Right lobe of liver (tissue), 6 donors: ENCODE results near the gene GPATCH11. TPM values are rescaled to one million over a fixed set of nuclear protein-coding genes. Genes with fewer than 3 reads are reported as not detected.

Source experiments
- ATAC-seq, 4 donors: fragments of 200-7000 bp; cut with Tn5 transposase; one replicate each; pipeline ENCODE4 v1.9.1; 2020; ENCODE audit warnings: mild to moderate bottlenecking in 4 of 4, moderate library complexity in 4 of 4
- DNase-seq, 3 donors: peaks; one replicate each; pipeline ENCODE4 v3.0.0-alpha.2; 2020
- H3K27ac ChIP-seq, 3 donors: fragments of 200-600 bp; one replicate each; pipeline ENCODE4 v1.8.0; 2022
- H3K27me3 ChIP-seq, 2 donors: fragments of 200-600 bp; one replicate each; pipeline ENCODE4 v1.8.0; 2022
- H3K36me3 ChIP-seq, 4 donors: fragments of 200-600 bp; sonication (generic) in 1 of 4; one replicate each; pipeline versions ENCODE4 v1.5.1 to v1.8.0; 2017 to 2022; ENCODE audit warnings: control low read depth in 1 of 4
- H3K4me1 ChIP-seq, 4 donors: fragments of 200-600 bp; sonication (generic) in 1 of 4; one replicate each; pipeline versions ENCODE4 v1.5.1 to v1.8.0; 2017 to 2022; ENCODE audit warnings: control low read depth in 1 of 4
- H3K4me3 ChIP-seq, 3 donors: fragments of 200-600 bp; one replicate each; pipeline ENCODE4 v1.8.0; 2022
- H3K9me3 ChIP-seq, 4 donors: fragments of 200-600 bp; sonication (generic) in 1 of 4; one replicate each; pipeline versions ENCODE4 v1.5.1 to v1.8.0; 2017 to 2022; ENCODE audit warnings: control low read depth in 1 of 4
- POLR2A ChIP-seq: fragments of 450-650 bp; IDR thresholded peaks from one replicate; pipeline ENCODE4 v1.6.1; 2017; ENCODE audit warnings: antibody characterized with exemption, mild to moderate bottlenecking
- WGBS: methylation state at CpG from one replicate; pipeline ENCODE4 v1.1.6; 2018; ENCODE audit warnings: low coverage, low lambda C conversion rate; ENCODE audit not compliant: insufficient coverage; ENCODE audit errors: missing lambda C conversion rate; 5-methylcytosine and 5-hydroxymethylcytosine counted together
- intact Hi-C, 2 donors: fragments of 100-400 bp; cut with DNase I; formaldehyde crosslinking; loops; one replicate each; pipeline versions ENCODE4 v1.11.2 to v1.14.1; 2022
- total RNA-seq, 6 experiments: library from RNA; depleted of rRNA in 2 of 6; stranded (reverse); fragments of >200 nt in 2 of 6; fragmentation: NEBNext Ultra II Directional in 3 of 6; extraction: Animal tissue kit (Norgen Biotek cat#: 25700) in 3 of 6; gene quantifications; one replicate each; pipeline versions ENCODE4 v1.1.0 to v1.2.4, GENCODE V29; 2016 to 2023
- TF ChIP-seq, protein P1 (sequence below), 4 donors: fragments of 200-600 bp in 3 of 4; fragments of 450-650 bp in 1 of 4; IDR thresholded peaks; one replicate each; pipeline versions ENCODE4 v1.5.1 to v1.8.0; 2016 to 2022; ENCODE audit warnings: antibody characterized with exemption in 4 of 4, mild to moderate bottlenecking in 2 of 4
- donor health status: DM: no; HTN: yes; CAD: no.
- donor health status: DM: no; HTN: no; CAD: no.
- donor health status: DM: no; HTN: no; CAD: no.
- donor health status: DM: no; HTN: yes; CAD: no.
- donor health status: DM: no; HTN: yes; CAD: no.

The GPATCH11 gene
- total RNA-seq, 6 experiments from 2014 or later: 2.5 to 4.2 (median 3.4) TPM

GRCh38 chr2:37143974-37144373 lies 59.7 kb downstream of the GPATCH11 start:
- DNase-seq (no peak), ATAC-seq (no peak)
- 88% methylated on average over 1 of the region's 1 CpG for WGBS
- Histone ChIP-seq H3K4me1 (no peaks in the 10 kb centered on the region), H3K4me3 (no peak overlapping the region), H3K27ac (no peak overlapping the region), H3K27me3 (no peaks in the 10 kb centered on the region), H3K9me3 (no peaks in the 10 kb centered on the region), H3K36me3 (peaks cover 0 to 53% (median 18%) of the 10 kb centered on the region in 4 donors)
- TF ChIP-seq, protein P1, sequence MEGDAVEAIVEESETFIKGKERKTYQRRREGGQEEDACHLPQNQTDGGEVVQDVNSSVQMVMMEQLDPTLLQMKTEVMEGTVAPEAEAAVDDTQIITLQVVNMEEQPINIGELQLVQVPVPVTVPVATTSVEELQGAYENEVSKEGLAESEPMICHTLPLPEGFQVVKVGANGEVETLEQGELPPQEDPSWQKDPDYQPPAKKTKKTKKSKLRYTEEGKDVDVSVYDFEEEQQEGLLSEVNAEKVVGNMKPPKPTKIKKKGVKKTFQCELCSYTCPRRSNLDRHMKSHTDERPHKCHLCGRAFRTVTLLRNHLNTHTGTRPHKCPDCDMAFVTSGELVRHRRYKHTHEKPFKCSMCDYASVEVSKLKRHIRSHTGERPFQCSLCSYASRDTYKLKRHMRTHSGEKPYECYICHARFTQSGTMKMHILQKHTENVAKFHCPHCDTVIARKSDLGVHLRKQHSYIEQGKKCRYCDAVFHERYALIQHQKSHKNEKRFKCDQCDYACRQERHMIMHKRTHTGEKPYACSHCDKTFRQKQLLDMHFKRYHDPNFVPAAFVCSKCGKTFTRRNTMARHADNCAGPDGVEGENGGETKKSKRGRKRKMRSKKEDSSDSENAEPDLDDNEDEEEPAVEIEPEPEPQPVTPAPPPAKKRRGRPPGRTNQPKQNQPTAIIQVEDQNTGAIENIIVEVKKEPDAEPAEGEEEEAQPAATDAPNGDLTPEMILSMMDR (IDR thresholded peaks at IDR 0.05): no peak
- intact Hi-C loops: no loop called here

GRCh38 chr2:37146062-37146461 lies 61.7 kb downstream of the GPATCH11 start:
- no peaks in the 10 kb centered on the region for H3K9me3 ChIP-seq
- 100% methylated on average over 2 of the region's 2 CpGs for WGBS
- peaks cover 0 to 40% (median 14%) of the 10 kb centered on the region in 4 donors for H3K36me3 ChIP-seq
- H3K27ac ChIP-seq: no peak overlapping the region
- no peak overlapping the region for H3K4me3 ChIP-seq
- ATAC-seq (no peak), DNase-seq (no peak)
- intact Hi-C loops: no loop called here
- peaks cover 0 to 6% (median 3%) of the 10 kb centered on the region in 4 donors for H3K4me1 ChIP-seq
- no peak for TF ChIP-seq POLR2A
- TF ChIP-seq, protein P1 (IDR thresholded peaks at IDR 0.05): no peak
- H3K27me3 ChIP-seq: no peaks in the 10 kb centered on the region

DNA sequence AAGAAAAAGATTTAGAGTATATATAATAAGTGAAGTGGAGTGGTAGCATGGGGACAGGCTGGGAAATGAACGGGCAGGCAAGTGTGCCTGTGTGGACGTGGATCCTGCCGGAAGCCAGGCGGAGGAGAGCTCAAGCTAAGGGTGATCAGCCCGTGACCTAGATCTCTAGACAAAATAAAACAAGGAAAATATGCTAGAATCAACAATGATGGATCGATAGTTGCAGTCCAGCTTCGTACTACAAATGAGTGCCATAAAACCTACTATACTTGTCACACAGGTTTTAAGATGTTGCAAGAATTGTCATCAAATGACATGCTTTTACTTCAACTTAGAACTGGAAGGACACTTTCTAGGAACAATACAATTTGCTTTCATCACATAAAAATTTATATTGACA lies 64.0 kb downstream of the GPATCH11 start:
- Histone ChIP-seq H3K27me3 (no peaks in the 10 kb centered on the region), H3K36me3 (peaks cover 0 to 38% (median 11%) of the 10 kb centered on the region in 4 donors), H3K9me3 (no peaks in the 10 kb centered on the region), H3K27ac (no peak overlapping the region), H3K4me3 (no peak overlapping the region), H3K4me1 (peaks cover 0 to 6% (median 3%) of the 10 kb centered on the region in 4 donors)
- ATAC-seq (peak; percentile 85 to 94 (median 88)), DNase-seq (peak in 2 of 3 donors; percentile 39 to 51)
- WGBS: 19% methylated on average over 7 of the region's 7 CpGs
- intact Hi-C loops: no loop called here
- TF ChIP-seq, protein P1 (IDR thresholded peaks at IDR 0.05): no peak
- TF ChIP-seq POLR2A: no peak

Other genes starting within 250 kb of the GPATCH11 start
- 10 to 100 TPM in 2 of 6 experiments, 1 to 10 TPM in 4; 6.2 to 10.6 (median 8.2) TPM for gene STRN, start 118.0 kb upstream of the GPATCH11 start, total RNA-seq
- gene HEATR5B, start 146 bp upstream of the GPATCH11 start, total RNA-seq: 10 to 100 TPM in 3 of 6 experiments, 1 to 10 TPM in 3; 7.7 to 11.7 (median 9.2) TPM
- 10 to 100 TPM; 10.2 to 19.0 (median 13.3) TPM for gene EIF2AK2, start 72.5 kb downstream of the GPATCH11 start, total RNA-seq
- not detected for gene SULT6B1, start 104.2 kb downstream of the GPATCH11 start, total RNA-seq
- 10 to 100 TPM; 10.7 to 26.6 (median 18.1) TPM for gene CEBPZOS, start 112.0 kb downstream of the GPATCH11 start, total RNA-seq
- 10 to 100 TPM; 13.3 to 29.3 (median 20.0) TPM for gene CEBPZ, start 147.1 kb downstream of the GPATCH11 start, total RNA-seq
- 10 to 100 TPM in 3 of 6 experiments, 1 to 10 TPM in 3; 7.5 to 12.5 (median 10.1) TPM for gene NDUFAF7, start 147.1 kb downstream of the GPATCH11 start, total RNA-seq
- gene PRKD3, start 240.3 kb downstream of the GPATCH11 start, total RNA-seq: 10 to 100 TPM in 4 of 6 experiments, 1 to 10 TPM in 2; 8.4 to 15.2 (median 10.9) TPM